SU-DHL-6 (cell line): ENCODE results near the gene LYVE1.

Experiments used
- EZH2phosphoT487 ChIP-seq: fragments of 200-600 bp; sonication (generic), shearing (Covaris generic); conservative IDR thresholded peaks from 2 replicates; pipeline ENCODE4 v1.6.1; 2018; ENCODE audit warnings: mild to moderate bottlenecking, antibody characterized with exemption, low read length, moderate library complexity, mixed read lengths
- TF ChIP-seq, protein P1 (sequence below): fragments of 200-600 bp; sonication (generic); IDR thresholded peaks from one replicate; pipeline ENCODE4 v1.5.1; 2017; ENCODE audit warnings: antibody characterized with exemption, mild to moderate bottlenecking, low read length, moderate library complexity; ENCODE audit not compliant: insufficient read depth, poor library complexity, severe bottlenecking

DNA sequence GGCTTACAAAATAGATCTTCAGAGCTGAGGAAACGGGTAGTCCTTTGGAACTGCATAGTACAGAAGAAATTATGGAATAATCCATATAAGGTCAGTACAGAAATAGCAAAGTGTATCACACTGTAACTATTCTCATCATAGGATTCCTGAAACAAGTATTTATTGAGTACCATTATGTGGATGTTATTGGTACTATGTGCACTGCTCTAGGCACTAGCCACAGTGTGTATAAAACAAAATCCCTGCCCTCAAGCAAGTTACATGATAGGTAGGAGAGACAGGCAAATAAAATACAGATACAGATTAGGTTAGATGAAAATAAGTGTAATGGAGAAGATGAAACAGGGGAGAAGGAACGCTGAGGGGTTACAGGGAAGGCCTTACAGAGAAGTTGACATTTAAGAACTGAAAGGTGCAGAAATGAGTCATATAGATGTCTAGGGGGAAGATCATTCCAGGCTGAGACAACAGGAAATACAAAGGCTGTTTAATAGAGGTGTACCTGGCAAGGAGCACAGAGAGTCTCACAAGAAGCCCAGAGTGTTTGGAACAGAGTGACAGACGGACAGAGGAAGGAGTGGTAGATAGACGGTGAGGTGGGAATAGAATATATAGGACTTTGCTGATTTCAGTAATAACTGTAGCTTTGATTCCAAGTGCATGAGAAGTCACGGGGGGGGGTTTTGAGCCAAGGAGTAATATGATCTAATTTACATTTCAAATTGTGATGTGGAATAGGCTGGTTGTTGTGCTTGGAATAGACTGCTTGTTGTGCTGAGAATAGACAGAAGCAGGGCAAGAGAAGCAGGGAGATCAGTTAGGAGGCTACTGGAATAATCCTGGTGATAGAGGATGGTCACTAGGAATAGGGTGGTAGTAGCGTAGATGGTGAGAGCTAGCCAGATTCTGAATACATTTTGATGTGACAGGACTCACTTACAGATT lies 41.2 kb downstream of the LYVE1 start:
- TF ChIP-seq, protein P1, sequence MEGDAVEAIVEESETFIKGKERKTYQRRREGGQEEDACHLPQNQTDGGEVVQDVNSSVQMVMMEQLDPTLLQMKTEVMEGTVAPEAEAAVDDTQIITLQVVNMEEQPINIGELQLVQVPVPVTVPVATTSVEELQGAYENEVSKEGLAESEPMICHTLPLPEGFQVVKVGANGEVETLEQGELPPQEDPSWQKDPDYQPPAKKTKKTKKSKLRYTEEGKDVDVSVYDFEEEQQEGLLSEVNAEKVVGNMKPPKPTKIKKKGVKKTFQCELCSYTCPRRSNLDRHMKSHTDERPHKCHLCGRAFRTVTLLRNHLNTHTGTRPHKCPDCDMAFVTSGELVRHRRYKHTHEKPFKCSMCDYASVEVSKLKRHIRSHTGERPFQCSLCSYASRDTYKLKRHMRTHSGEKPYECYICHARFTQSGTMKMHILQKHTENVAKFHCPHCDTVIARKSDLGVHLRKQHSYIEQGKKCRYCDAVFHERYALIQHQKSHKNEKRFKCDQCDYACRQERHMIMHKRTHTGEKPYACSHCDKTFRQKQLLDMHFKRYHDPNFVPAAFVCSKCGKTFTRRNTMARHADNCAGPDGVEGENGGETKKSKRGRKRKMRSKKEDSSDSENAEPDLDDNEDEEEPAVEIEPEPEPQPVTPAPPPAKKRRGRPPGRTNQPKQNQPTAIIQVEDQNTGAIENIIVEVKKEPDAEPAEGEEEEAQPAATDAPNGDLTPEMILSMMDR = no peak
- TF ChIP-seq EZH2phosphoT487 = no peak
